ENCODE measurements around the gene MAML2.

Gene MAML2

GRCh38 chr11:96358321-96358720 lies 15.3 kb upstream of the MAML2 start:
- Histone ChIP-seq H3K27ac (no peak overlapping the region), H3K4me3 (no peak overlapping the region)
- TF ChIP-seq, protein P1, sequence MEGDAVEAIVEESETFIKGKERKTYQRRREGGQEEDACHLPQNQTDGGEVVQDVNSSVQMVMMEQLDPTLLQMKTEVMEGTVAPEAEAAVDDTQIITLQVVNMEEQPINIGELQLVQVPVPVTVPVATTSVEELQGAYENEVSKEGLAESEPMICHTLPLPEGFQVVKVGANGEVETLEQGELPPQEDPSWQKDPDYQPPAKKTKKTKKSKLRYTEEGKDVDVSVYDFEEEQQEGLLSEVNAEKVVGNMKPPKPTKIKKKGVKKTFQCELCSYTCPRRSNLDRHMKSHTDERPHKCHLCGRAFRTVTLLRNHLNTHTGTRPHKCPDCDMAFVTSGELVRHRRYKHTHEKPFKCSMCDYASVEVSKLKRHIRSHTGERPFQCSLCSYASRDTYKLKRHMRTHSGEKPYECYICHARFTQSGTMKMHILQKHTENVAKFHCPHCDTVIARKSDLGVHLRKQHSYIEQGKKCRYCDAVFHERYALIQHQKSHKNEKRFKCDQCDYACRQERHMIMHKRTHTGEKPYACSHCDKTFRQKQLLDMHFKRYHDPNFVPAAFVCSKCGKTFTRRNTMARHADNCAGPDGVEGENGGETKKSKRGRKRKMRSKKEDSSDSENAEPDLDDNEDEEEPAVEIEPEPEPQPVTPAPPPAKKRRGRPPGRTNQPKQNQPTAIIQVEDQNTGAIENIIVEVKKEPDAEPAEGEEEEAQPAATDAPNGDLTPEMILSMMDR (IDR thresholded peaks at IDR 0.05) = no peak
- no peak for DNase-seq (ENCODE audit: low spot score)

DNA sequence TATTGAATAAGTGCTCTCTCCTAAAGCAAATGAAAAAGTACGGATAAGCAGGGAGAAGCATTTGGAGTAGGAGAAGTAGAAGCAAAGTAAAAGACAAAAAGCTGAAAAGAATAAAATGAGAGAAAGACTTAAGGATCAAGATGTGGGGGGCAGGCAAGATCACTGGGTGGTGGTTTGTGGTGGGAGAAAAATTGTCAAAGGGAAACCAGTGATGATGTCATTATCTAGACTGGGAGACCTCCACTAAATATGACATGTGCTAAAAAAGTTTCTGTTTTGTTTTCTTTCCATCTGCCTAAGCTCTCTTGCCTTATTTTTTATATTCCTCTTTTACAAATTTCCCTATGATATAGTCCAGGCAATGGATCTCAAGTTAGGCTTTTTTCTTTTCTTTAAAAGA lies 14.8 kb upstream of the MAML2 start:
- Histone ChIP-seq H3K27ac (no peak overlapping the region), H3K4me3 (no peak overlapping the region)
- DNase-seq (ENCODE audit: low spot score) = no peak
- TF ChIP-seq, protein P1 (IDR thresholded peaks at IDR 0.05) = no peak

DNA sequence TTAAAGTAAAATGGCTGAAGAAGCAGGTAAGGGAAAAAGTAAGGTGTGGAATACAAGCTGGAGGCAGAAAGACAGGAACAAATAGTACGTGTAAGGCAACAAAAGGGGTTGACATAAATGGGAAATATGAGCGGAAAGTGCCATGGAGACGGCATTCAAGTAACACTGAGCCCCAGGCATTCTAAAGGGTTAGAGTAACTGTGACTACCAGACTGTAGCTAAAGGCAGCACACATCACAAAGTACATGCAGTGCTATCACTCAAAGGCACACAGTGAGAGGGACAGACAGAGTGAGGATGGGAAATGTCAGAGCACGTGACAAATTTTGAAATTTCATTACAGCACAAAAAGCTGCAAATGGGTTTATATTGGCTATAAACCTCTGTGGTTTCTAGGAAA lies 13.9 kb upstream of the MAML2 start:
- no peak overlapping the region for H3K27ac ChIP-seq
- no peak for DNase-seq (ENCODE audit: low spot score)
- TF ChIP-seq, protein P1 (IDR thresholded peaks at IDR 0.05) = no peak
- H3K4me3 ChIP-seq = no peak overlapping the region

- Histone ChIP-seq H3K4me3 (peak overlapping the region; percentile 86), H3K27ac (peak overlapping the region; percentile 85 to 95)
- TF ChIP-seq, protein P1 (IDR thresholded peaks at IDR 0.05) = no peak
- no peak for DNase-seq (ENCODE audit: low spot score)
Observed at GRCh38 chr11:96342014-96342960, 708 bp downstream of the MAML2 start.

- peak overlapping the region; percentile 86 for H3K4me3 ChIP-seq
- peak overlapping the region; percentile 85 to 95 for H3K27ac ChIP-seq
- TF ChIP-seq, protein P1 (IDR thresholded peaks at IDR 0.05) = no peak
- peak; percentile 78 for DNase-seq (ENCODE audit: low spot score)
Observed at GRCh38 chr11:96341211-96342013, 1.6 kb downstream of the MAML2 start.

DNA sequence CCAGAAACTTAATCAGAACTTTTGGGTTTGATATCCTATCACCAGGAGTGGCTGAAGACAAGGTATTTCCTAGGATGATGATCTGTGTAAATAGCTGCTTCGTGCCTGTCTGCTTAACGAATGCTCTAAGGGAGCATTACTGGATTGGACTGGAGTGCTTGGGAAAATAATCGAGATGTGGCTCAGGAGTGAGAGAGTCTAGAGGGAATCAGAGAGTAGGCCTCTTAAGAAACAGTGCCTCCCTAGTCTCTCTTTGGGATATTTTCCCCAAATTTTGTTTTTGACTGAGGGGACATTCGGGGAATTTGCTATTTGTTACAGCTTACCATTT lies 2.5 kb downstream of the MAML2 start:
- Histone ChIP-seq H3K27ac (peak overlapping the region; percentile 85 to 95), H3K4me3 (peak overlapping the region; percentile 86)
- TF ChIP-seq, protein P1 (IDR thresholded peaks at IDR 0.05) = no peak
- DNase-seq (ENCODE audit: low spot score) = no peak

All from coronary artery (tissue), 2 donors.